G401.6 (cell line): Measurements from ENCODE around the gene LPAR4.
"Not testable (repeated sequence)": the region's sequence is repeated elsewhere in the genome, so short reads cannot be mapped to it uniquely, and the experiment has no call there.

ENCODE experiments used
- FAIRE-seq: peaks from 2 replicates; lab custom pipeline; 2012; peaks lifted over from hg19 to GRCh38; lab: Jason Lieb, UNC

LPAR4 gene, protein sequence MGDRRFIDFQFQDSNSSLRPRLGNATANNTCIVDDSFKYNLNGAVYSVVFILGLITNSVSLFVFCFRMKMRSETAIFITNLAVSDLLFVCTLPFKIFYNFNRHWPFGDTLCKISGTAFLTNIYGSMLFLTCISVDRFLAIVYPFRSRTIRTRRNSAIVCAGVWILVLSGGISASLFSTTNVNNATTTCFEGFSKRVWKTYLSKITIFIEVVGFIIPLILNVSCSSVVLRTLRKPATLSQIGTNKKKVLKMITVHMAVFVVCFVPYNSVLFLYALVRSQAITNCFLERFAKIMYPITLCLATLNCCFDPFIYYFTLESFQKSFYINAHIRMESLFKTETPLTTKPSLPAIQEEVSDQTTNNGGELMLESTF

GRCh38 chrX:78747489-78747888 is at the start of gene LPAR4:
LPAR4 (plus strand) TSS chrX:78747720; CDS start chrX:78754870, 7,150 bp downstream.
- no peak for FAIRE-seq

GRCh38 chrX:78706071-78706470 is 41.4 kb upstream of the LPAR4 start:
- no peak for FAIRE-seq

GRCh38 chrX:78708262-78708661 is 39.3 kb upstream of the LPAR4 start:
- FAIRE-seq = no peak

- no peak for FAIRE-seq
Observed at GRCh38 chrX:78708816-78709215, 38.7 kb upstream of the LPAR4 start.

GRCh38 chrX:78710171-78710570 is 37.3 kb upstream of the LPAR4 start:
- no peak for FAIRE-seq

DNA sequence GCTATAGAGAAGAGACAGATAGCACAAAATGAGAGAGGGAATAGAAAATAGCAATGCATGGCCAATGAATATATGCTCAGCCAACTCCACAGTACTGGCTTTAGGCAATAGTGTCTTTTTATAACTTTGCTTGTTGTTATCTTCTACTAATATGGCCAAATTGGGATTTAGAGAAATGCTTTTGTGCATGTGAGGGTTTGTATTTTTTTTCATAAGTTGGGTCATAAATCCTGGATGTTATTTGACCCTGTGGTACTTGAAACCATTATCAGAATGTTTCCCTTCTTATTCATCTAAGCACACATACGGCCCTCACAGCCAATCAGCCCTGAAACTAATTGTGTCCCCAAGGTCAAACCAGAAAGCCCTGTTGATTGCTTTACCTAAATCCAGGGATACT is 35.2 kb upstream of the LPAR4 start:
- FAIRE-seq = no peak

DNA sequence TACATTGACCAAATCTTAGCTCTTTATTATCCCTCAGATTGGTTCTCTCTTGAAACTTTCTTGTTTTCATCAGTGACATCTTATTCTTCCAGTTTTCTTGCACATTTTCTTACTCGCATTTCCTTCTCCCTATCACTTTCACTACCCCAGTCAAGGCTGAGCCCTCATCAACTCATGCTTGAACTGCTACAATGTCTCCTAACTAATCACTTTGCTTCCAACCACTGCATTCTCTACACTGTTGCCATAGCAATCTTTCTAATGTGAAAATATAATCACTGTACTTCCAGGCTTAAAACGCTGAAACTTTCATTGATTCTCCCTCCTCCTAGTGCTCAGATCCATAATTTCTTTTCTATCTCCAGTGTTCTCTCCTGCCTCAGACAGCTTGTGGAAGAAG is 22.2 kb upstream of the LPAR4 start:
- FAIRE-seq = no peak

DNA sequence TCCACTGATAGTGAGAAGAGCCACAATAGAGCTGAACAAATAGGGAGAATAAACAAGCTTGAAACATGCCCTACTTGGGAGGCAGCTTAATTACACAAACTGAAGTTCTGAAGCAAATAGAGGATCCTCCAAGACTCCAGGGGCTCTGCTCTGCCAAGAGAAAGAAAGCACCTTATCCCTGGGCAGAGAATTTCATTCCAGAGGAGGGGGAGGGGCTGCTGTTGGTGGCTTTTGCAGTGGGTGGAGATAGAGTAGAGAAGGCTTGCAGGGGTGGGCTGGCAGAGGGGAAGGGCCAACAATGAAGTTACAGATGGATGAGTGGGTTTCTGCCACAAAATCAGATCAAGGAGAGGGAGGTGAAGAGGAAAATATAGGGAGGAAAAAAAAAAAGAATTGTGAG is 1.0 kb upstream of the LPAR4 start:
- no peak for FAIRE-seq

- no peak for FAIRE-seq
Observed at GRCh38 chrX:78747971-78748370, 451 bp downstream of the LPAR4 start.

- FAIRE-seq = no peak
Observed at GRCh38 chrX:78748846-78749245, 1.3 kb downstream of the LPAR4 start.

DNA sequence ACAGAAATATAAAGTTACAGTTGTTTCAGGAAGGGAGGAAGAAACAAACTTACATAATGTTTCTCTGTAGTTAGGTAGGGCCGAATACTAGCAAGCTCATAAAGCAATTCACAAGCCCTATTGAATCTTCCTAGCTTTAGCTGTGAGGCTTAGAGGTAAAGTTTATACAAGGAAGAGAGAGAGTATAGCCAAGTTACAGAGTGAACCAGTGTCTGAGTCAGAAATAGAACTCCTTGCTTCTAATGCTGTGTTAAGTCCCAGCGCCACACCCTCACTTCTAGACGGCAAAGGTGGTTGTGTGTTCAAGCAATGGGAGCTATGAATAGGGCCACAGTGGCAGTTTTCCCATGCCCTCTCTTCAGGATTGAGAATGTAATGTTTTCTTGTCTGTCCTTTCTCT is 6.1 kb downstream of the LPAR4 start:
- no peak for FAIRE-seq

- no peak for FAIRE-seq
Observed at GRCh38 chrX:78754917-78755316, 7.4 kb downstream of the LPAR4 start.

GRCh38 chrX:78759081-78759480 is 11.6 kb downstream of the LPAR4 start:
- FAIRE-seq = no peak

DNA sequence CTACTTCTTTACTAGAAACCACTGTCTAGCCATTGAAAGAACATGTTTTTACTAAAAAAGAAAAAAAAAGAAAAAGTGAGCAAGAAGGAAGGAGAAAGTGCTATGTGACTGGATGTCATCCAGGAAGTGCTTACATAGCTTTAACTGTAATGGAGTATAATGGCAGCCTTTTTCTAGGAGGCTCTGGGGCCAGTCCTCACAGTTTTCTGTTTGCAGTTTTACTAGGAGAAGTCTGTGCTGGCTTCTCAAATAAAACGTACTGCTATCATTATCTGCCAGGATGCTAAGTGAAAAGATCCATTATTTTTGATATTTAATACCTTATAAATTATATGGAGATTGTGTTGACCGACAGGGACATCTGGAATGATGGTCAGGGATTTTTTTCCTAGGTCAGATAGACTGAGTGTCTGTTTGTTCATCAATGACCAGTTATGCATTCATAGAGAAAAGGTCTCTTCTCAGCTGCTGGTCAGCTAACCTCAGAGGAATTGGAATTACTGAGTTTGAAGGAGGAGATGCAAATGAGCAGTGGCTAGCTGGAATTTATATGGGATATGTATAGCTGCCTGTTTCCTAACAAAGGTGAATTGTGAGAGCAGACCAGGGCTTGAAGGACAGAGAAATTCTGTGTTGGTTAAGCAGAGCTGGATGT is 21.7 kb downstream of the LPAR4 start:
- FAIRE-seq = no peak

DNA sequence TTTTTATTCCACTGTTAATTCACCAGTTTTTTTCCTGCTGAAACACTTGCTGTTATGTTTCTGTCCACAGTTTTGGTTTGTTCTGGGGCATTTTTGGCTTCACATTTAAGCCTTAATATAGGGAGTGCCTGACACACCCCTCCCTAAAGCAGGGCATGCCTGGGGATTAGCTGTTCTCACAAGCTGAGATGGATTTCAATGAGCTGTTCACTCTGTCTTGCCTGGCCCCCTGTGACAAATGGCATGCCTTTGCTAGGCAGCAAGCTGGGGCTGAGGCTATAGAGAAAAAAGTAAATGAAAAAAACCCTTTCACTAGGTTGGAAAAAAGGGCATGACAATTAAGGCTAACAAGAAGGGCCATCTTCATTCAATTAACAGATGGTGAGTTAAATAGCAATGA is 22.4 kb downstream of the LPAR4 start:
- FAIRE-seq = no peak

- FAIRE-seq = no peak
Observed at GRCh38 chrX:78796916-78797315, 49.4 kb downstream of the LPAR4 start.

DNA sequence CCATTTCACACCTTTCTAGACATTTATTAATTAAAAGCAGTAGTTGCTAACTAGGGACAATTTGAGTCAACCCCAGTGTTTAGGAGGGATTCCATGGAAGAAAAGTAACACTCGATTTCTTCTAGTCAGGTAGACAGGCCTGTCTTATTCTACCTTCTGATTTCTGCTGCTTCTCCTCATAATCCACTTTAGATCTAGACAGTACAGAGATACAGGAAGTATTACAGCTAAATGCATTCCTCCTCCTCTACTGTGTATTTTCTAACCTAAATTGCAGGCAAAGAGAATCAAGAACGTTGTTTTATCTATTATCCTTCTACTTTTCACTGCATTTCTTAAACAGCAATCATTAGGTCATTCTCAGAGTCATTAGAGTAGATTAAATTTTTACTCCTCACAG is 52.6 kb downstream of the LPAR4 start:
- FAIRE-seq = no peak

- no peak for FAIRE-seq
Observed at GRCh38 chrX:78800694-78801093, 53.2 kb downstream of the LPAR4 start.

DNA sequence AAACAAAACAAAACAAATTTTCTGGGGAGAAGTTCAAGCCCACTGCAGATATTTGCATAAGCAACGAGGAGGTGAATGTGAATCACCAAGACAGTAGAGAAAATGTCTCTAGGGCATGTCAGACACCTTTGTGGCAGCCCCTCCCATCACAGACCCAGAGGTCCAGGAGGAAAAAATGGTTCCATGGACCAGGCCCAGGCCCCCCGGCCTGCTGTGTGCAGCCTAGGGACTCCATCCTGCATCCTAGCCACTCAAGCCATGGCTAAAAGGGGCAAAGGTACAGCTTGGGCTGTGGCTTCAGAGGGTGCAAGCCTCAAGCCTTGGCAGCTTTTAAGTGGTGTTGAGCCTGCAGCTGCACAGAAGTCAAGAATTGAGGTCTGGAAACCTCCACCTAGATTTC is 54.0 kb downstream of the LPAR4 start:
- no peak for FAIRE-seq

DNA sequence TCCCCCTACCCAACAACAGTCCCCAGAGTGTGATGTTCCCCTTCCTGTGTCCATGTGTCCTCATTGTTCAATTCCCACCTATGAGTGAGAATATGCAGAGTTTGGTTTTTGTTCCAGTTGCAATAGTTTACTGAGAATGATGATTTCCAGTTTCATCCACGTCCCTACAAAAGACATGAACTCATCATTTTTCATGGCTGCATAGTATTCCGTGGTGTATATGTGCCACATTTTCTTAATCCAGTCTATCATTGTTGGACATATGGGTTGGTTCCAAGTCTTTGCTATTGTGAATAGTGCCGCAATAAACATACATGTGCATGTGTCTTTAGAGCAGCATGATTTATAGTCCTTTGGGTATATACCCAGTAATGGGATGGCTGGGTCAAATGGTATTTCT is 55.0 kb downstream of the LPAR4 start:
- not testable (repeated sequence) for FAIRE-seq
